Epithelial cell of esophagus (primary cell): Measurements from ENCODE around the gene RCOR1.
"Not testable (repeated sequence)": the region's sequence is repeated elsewhere in the genome, so short reads cannot be mapped to it uniquely, and the experiment has no call there.

Source experiments
- DNase-seq: peaks from one replicate; pipeline ENCODE4 v3.0.0; 2010; ENCODE audit warnings: low read depth
- H3K4me3 ChIP-seq: 2 replicates; pipeline ENCODE4 v1.5.1; 2011; ENCODE audit warnings: mild to moderate bottlenecking, low read length, control low read depth
- CTCF ChIP-seq: IDR thresholded peaks from 2 replicates; pipeline ENCODE4 v1.5.1; 2011; ENCODE audit warnings: low read depth, mild to moderate bottlenecking, low read length, control low read depth, inconsistent platforms; ENCODE audit not compliant: insufficient read depth; ENCODE audit errors: missing control alignments

Gene RCOR1

DNA sequence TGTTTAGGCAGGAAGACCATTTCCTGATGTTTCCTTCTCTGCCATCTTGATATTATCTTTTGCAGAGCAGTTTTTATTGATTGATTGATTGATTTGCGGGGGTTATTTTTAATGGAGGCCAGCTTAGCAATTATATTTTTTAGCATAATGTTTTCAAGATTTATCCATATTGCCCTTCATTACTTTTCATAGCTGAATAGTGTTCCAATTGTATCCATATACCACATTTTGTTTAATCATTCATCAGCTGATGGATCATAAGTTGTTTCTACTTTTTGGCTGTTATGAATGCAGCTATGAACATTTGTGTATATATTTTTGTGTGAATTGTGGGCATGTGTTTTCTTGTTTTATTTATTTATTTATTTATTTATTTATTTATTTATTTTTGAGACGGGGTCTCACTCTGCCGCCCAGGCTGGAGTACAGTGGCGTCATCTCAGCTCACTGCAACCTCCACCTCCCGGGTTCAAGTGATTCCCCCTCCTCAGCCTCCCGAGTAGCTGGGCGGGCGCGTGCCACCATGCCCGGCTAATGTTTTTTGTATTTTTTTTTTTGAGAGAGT lies 20.9 kb upstream of the RCOR1 start:
- no peak overlapping the region for H3K4me3 ChIP-seq
- no peak for TF ChIP-seq CTCF
- no peak for DNase-seq

GRCh38 chr14:102573161-102573560 lies 19.3 kb upstream of the RCOR1 start:
- not testable (repeated sequence) for H3K4me3 ChIP-seq, DNase-seq

- DNase-seq = no peak
- no peak for TF ChIP-seq CTCF
- H3K4me3 ChIP-seq = no peak overlapping the region
Observed at GRCh38 chr14:102573591-102574046, 18.8 kb upstream of the RCOR1 start.

DNA sequence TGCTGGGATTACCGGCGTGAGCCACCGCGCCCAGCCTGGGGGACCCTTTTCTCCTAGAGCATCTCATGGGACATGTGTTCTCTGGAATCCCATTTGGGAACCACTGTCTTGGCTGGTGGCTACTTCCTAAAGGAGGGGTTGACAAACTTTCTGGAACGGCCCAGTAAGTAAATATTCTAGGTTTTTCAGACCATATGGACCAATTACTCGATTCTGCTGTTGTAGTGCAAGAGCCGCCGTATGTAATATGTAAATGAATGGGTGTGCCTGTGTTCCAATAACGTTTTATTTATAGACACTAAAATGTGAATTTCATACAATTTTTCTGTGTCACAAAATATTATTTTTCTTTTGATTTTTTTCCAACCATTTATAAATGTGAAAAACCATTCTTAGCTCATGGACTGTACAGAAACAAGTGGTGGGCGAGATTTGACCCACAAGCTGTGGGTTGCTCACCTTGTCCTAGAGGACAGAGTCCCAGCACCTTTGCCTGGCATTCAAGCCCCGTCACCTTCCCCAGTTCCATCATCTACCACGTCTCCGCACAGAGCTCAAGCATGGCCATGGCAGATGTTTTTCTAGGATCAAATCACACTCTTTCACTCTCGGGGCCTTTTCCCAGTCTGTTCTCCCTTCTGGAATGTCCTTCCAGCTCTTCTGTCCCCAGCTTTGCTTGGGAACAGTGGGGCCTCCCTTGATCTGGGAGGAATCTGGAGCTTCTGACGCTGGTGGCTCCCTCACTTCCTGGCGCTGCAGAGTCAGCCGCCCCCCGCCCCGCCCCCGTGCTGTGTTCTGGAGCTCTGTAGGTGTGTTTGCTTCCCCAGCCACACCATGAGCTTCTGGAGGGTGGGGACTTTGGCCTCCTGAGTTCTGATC lies 17.9 kb upstream of the RCOR1 start:
- no peak overlapping the region for H3K4me3 ChIP-seq
- no peak for DNase-seq

GRCh38 chr14:102575160-102575845 lies 17.1 kb upstream of the RCOR1 start:
- no peak for DNase-seq
- no peak overlapping the region for H3K4me3 ChIP-seq
- TF ChIP-seq CTCF = no peak

More for the DNA sequence above, 17.9 kb upstream of the RCOR1 start:
- no peak for TF ChIP-seq CTCF

- not testable (repeated sequence) for DNase-seq, H3K4me3 ChIP-seq
Observed at GRCh38 chr14:102575846-102576428, 16.5 kb upstream of the RCOR1 start.

- TF ChIP-seq CTCF = no peak
- no peak overlapping the region for H3K4me3 ChIP-seq
- DNase-seq = no peak
Observed at GRCh38 chr14:102578821-102579220, 13.6 kb upstream of the RCOR1 start.
